ENCODE results near the gene MORC4.

The MORC4 gene

GRCh38 chrX:106952089-106952488, 47.9 kb downstream of the MORC4 start:
- H3K27ac ChIP-seq (ENCODE audit: low read depth, low read length) = no peak overlapping the region
- no peaks in the 10 kb centered on the region for H3K27me3 ChIP-seq (ENCODE audit: insufficient read depth, low read length, poor library complexity)
- no peaks in the 10 kb centered on the region for H3K79me2 ChIP-seq (ENCODE audit: control insufficient read depth, insufficient read depth, low read length)
- H3K4me1 ChIP-seq (ENCODE audit: control insufficient read depth, low read depth, low read length) = no peaks in the 10 kb centered on the region
- H3K18ac ChIP-seq (ENCODE audit: low read length) = no peak overlapping the region
- DNase-seq = no peak
- no peak overlapping the region for H4K5ac ChIP-seq (ENCODE audit: low read length)
- H3K23ac ChIP-seq (ENCODE audit: low read length) = no peak overlapping the region
- H3K4me3 ChIP-seq (ENCODE audit: low read length) = no peak overlapping the region
- no peak overlapping the region for H3K9ac ChIP-seq (ENCODE audit: low read length)
- no CpG with 5 or more reads among the region's 3 CpGs for WGBS (ENCODE audit: extremely low coverage, insufficient coverage, low lambda C conversion rate)
- no peak overlapping the region for H3K56ac ChIP-seq (ENCODE audit: low read length)
- no peak overlapping the region for H2BK5ac ChIP-seq (ENCODE audit: low read length)
- no peak overlapping the region for H4K8ac ChIP-seq (ENCODE audit: low read depth, low read length)
- H2AK5ac ChIP-seq (ENCODE audit: low read length) = no peak overlapping the region
- H3K79me1 ChIP-seq (ENCODE audit: low read length) = no peaks in the 10 kb centered on the region
- H3K4ac ChIP-seq (ENCODE audit: low read depth, low read length) = no peak overlapping the region
- no peaks in the 10 kb centered on the region for H3K36me3 ChIP-seq (ENCODE audit: control insufficient read depth, insufficient read depth, low read length)
- H2BK15ac ChIP-seq (replicated peaks; ENCODE audit: low read depth) = no peak overlapping the region
- no peak overlapping the region for H3K4me2 ChIP-seq (ENCODE audit: low read length)
- no peak overlapping the region for H2BK120ac ChIP-seq (ENCODE audit: low read depth, low read length)

- H2BK120ac ChIP-seq (ENCODE audit: low read depth, low read length) = no peak overlapping the region
- no peak overlapping the region for H3K9ac ChIP-seq (ENCODE audit: low read length)
- H4K5ac ChIP-seq (ENCODE audit: low read length) = no peak overlapping the region
- H3K4me2 ChIP-seq (ENCODE audit: low read length) = no peak overlapping the region
- no peaks in the 10 kb centered on the region for H3K79me1 ChIP-seq (ENCODE audit: low read length)
- no peak overlapping the region for H3K18ac ChIP-seq (ENCODE audit: low read length)
- H3K27me3 ChIP-seq (ENCODE audit: insufficient read depth, low read length, poor library complexity) = no peaks in the 10 kb centered on the region
- H4K8ac ChIP-seq (ENCODE audit: low read depth, low read length) = no peak overlapping the region
- H2BK5ac ChIP-seq (ENCODE audit: low read length) = no peak overlapping the region
- H3K27ac ChIP-seq (ENCODE audit: low read depth, low read length) = no peak overlapping the region
- no peak overlapping the region for H3K56ac ChIP-seq (ENCODE audit: low read length)
- H3K36me3 ChIP-seq (ENCODE audit: control insufficient read depth, insufficient read depth, low read length) = no peaks in the 10 kb centered on the region
- no peaks in the 10 kb centered on the region for H3K4me1 ChIP-seq (ENCODE audit: control insufficient read depth, low read depth, low read length)
- no peak for DNase-seq
- no CpG with 5 or more reads among the region's 6 CpGs for WGBS (ENCODE audit: extremely low coverage, insufficient coverage, low lambda C conversion rate)
- H3K4me3 ChIP-seq (ENCODE audit: low read length) = no peak overlapping the region
- H3K79me2 ChIP-seq (ENCODE audit: control insufficient read depth, insufficient read depth, low read length) = no peaks in the 10 kb centered on the region
- H3K23ac ChIP-seq (ENCODE audit: low read length) = no peak overlapping the region
- H3K4ac ChIP-seq (ENCODE audit: low read depth, low read length) = no peak overlapping the region
- no peak overlapping the region for H2AK5ac ChIP-seq (ENCODE audit: low read length)
- H2BK15ac ChIP-seq (replicated peaks; ENCODE audit: low read depth) = no peak overlapping the region
Observed at GRCh38 chrX:106951230-106951629, 48.8 kb downstream of the MORC4 start.

GRCh38 chrX:106950381-106950780, 49.6 kb downstream of the MORC4 start:
- Histone ChIP-seq H2BK5ac (ENCODE audit: low read length) (no peak overlapping the region), H2AK5ac (ENCODE audit: low read length) (no peak overlapping the region), H3K79me2 (ENCODE audit: control insufficient read depth, insufficient read depth, low read length) (no peaks in the 10 kb centered on the region), H3K36me3 (ENCODE audit: control insufficient read depth, insufficient read depth, low read length) (no peaks in the 10 kb centered on the region), H3K9ac (ENCODE audit: low read length) (no peak overlapping the region), H3K18ac (ENCODE audit: low read length) (no peak overlapping the region), H3K4me3 (ENCODE audit: low read length) (no peak overlapping the region), H2BK120ac (ENCODE audit: low read depth, low read length) (no peak overlapping the region), H3K4me2 (ENCODE audit: low read length) (no peak overlapping the region), H2BK15ac (replicated peaks; ENCODE audit: low read depth) (no peak overlapping the region), H4K5ac (ENCODE audit: low read length) (no peak overlapping the region), H3K23ac (ENCODE audit: low read length) (no peak overlapping the region), H3K27ac (ENCODE audit: low read depth, low read length) (no peak overlapping the region), H3K27me3 (ENCODE audit: insufficient read depth, low read length, poor library complexity) (no peaks in the 10 kb centered on the region), H3K4me1 (ENCODE audit: control insufficient read depth, low read depth, low read length) (no peaks in the 10 kb centered on the region), H3K79me1 (ENCODE audit: low read length) (no peaks in the 10 kb centered on the region), H3K4ac (ENCODE audit: low read depth, low read length) (no peak overlapping the region), H4K8ac (ENCODE audit: low read depth, low read length) (no peak overlapping the region), H3K56ac (ENCODE audit: low read length) (no peak overlapping the region)
- WGBS (ENCODE audit: extremely low coverage, insufficient coverage, low lambda C conversion rate) = no CpG with 5 or more reads among the region's 2 CpGs
- DNase-seq = no peak

GRCh38 chrX:106949366-106949765, 50.6 kb downstream of the MORC4 start:
- no peaks in the 10 kb centered on the region for H3K79me1 ChIP-seq (ENCODE audit: low read length)
- H2AK5ac ChIP-seq (ENCODE audit: low read length) = no peak overlapping the region

GRCh38 chrX:106948641-106949040, 51.4 kb downstream of the MORC4 start:
- no CpG with 5 or more reads among the region's 3 CpGs for WGBS (ENCODE audit: extremely low coverage, insufficient coverage, low lambda C conversion rate)
- H3K4me3 ChIP-seq (ENCODE audit: low read length) = no peak overlapping the region
- H2BK120ac ChIP-seq (ENCODE audit: low read depth, low read length) = no peak overlapping the region
- H3K79me2 ChIP-seq (ENCODE audit: control insufficient read depth, insufficient read depth, low read length) = no peaks in the 10 kb centered on the region
- no peak overlapping the region for H3K4me2 ChIP-seq (ENCODE audit: low read length)
- H3K4ac ChIP-seq (ENCODE audit: low read depth, low read length) = no peak overlapping the region
- no peak overlapping the region for H2AK5ac ChIP-seq (ENCODE audit: low read length)
- H2BK15ac ChIP-seq (replicated peaks; ENCODE audit: low read depth) = no peak overlapping the region
- no peak overlapping the region for H3K18ac ChIP-seq (ENCODE audit: low read length)
- H3K79me1 ChIP-seq (ENCODE audit: low read length) = no peaks in the 10 kb centered on the region
- no peak overlapping the region for H3K9ac ChIP-seq (ENCODE audit: low read length)
- H3K36me3 ChIP-seq (ENCODE audit: control insufficient read depth, insufficient read depth, low read length) = no peaks in the 10 kb centered on the region
- no peak for DNase-seq
- H3K23ac ChIP-seq (ENCODE audit: low read length) = no peak overlapping the region
- H3K56ac ChIP-seq (ENCODE audit: low read length) = no peak overlapping the region
- H3K27me3 ChIP-seq (ENCODE audit: insufficient read depth, low read length, poor library complexity) = no peaks in the 10 kb centered on the region
- no peaks in the 10 kb centered on the region for H3K4me1 ChIP-seq (ENCODE audit: control insufficient read depth, low read depth, low read length)
- H4K5ac ChIP-seq (ENCODE audit: low read length) = no peak overlapping the region
- H3K27ac ChIP-seq (ENCODE audit: low read depth, low read length) = no peak overlapping the region
- H2BK5ac ChIP-seq (ENCODE audit: low read length) = no peak overlapping the region
- no peak overlapping the region for H4K8ac ChIP-seq (ENCODE audit: low read depth, low read length)

More at GRCh38 chrX:106949366-106949765, 50.6 kb downstream of the MORC4 start:
- no peak overlapping the region for H3K4ac ChIP-seq (ENCODE audit: low read depth, low read length)
- H3K36me3 ChIP-seq (ENCODE audit: control insufficient read depth, insufficient read depth, low read length) = no peaks in the 10 kb centered on the region
- no peak overlapping the region for H4K8ac ChIP-seq (ENCODE audit: low read depth, low read length)
- no peak overlapping the region for H2BK15ac ChIP-seq (replicated peaks; ENCODE audit: low read depth)
- H4K5ac ChIP-seq (ENCODE audit: low read length) = no peak overlapping the region
- H3K23ac ChIP-seq (ENCODE audit: low read length) = no peak overlapping the region
- no peaks in the 10 kb centered on the region for H3K79me2 ChIP-seq (ENCODE audit: control insufficient read depth, insufficient read depth, low read length)
- H2BK120ac ChIP-seq (ENCODE audit: low read depth, low read length) = no peak overlapping the region
- no peak overlapping the region for H3K4me3 ChIP-seq (ENCODE audit: low read length)
- H3K4me1 ChIP-seq (ENCODE audit: control insufficient read depth, low read depth, low read length) = no peaks in the 10 kb centered on the region
- H2BK5ac ChIP-seq (ENCODE audit: low read length) = no peak overlapping the region
- no peak overlapping the region for H3K27ac ChIP-seq (ENCODE audit: low read depth, low read length)
- DNase-seq = no peak
- no peak overlapping the region for H3K18ac ChIP-seq (ENCODE audit: low read length)
- H3K4me2 ChIP-seq (ENCODE audit: low read length) = no peak overlapping the region
- WGBS (ENCODE audit: extremely low coverage, insufficient coverage, low lambda C conversion rate) = no CpG with 5 or more reads among the region's 1 CpG
- H3K27me3 ChIP-seq (ENCODE audit: insufficient read depth, low read length, poor library complexity) = no peaks in the 10 kb centered on the region
- no peak overlapping the region for H3K56ac ChIP-seq (ENCODE audit: low read length)
- no peak overlapping the region for H3K9ac ChIP-seq (ENCODE audit: low read length)

GRCh38 chrX:106946464-106946863, 53.5 kb downstream of the MORC4 start:
- Histone ChIP-seq H3K9ac (ENCODE audit: low read length) (no peak overlapping the region), H3K23ac (ENCODE audit: low read length) (no peak overlapping the region), H2BK5ac (ENCODE audit: low read length) (no peak overlapping the region), H4K8ac (ENCODE audit: low read depth, low read length) (no peak overlapping the region), H3K27ac (ENCODE audit: low read depth, low read length) (no peak overlapping the region), H3K4ac (ENCODE audit: low read depth, low read length) (no peak overlapping the region), H2BK120ac (ENCODE audit: low read depth, low read length) (no peak overlapping the region), H3K56ac (ENCODE audit: low read length) (no peak overlapping the region), H2BK15ac (replicated peaks; ENCODE audit: low read depth) (no peak overlapping the region), H2AK5ac (ENCODE audit: low read length) (no peak overlapping the region), H4K5ac (ENCODE audit: low read length) (no peak overlapping the region), H3K4me1 (ENCODE audit: control insufficient read depth, low read depth, low read length) (no peaks in the 10 kb centered on the region), H3K36me3 (ENCODE audit: control insufficient read depth, insufficient read depth, low read length) (no peaks in the 10 kb centered on the region), H3K4me3 (ENCODE audit: low read length) (no peak overlapping the region), H3K79me2 (ENCODE audit: control insufficient read depth, insufficient read depth, low read length) (no peaks in the 10 kb centered on the region), H3K4me2 (ENCODE audit: low read length) (no peak overlapping the region), H3K79me1 (ENCODE audit: low read length) (no peaks in the 10 kb centered on the region), H3K18ac (ENCODE audit: low read length) (no peak overlapping the region), H3K27me3 (ENCODE audit: insufficient read depth, low read length, poor library complexity) (no peaks in the 10 kb centered on the region)
- DNase-seq = no peak
- no CpG with 5 or more reads among the region's 3 CpGs for WGBS (ENCODE audit: extremely low coverage, insufficient coverage, low lambda C conversion rate)

Data from mesendoderm (in vitro differentiated cells).